ENCODE data around the gene RNU5B-1. TPM values are rescaled to one million over a fixed set of nuclear protein-coding genes. Genes with fewer than 3 reads are reported as not detected.
"Not testable (repeated sequence)": the region's sequence is repeated elsewhere in the genome, so short reads cannot be mapped to it uniquely, and the experiment has no call there.

The RNU5B-1 gene
- total RNA-seq, 2 experiments from 2014 or later, result 12.9 TPM; not detected in 1

DNA sequence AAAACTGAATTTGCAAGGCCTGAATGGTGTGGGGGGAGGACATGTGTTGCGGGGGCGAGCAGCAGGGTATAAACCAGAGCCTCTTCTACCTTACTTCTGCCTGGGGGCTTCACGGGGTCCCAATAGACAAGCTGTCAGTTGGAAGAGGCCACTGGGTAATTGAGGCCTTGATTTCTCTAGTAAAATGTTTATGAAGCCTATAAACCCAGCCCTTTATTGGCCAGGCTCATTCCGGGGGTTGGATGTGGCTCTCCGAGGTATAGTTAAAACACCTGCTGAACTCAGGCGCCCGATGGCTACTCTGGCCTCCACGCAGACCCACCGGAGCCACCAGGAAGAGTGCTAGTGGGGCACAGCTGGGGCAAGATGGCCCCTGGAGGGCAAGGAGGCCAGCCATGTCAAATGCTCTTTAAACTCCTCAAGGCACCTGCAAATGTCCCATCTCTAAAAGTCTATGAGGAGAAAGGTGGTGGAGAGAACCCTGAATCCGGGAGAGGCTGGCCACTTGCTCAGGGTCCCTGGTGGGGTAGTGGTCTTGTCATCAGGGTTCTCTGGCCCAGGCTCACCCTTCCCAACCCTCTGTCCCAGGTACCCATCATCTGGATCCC lies 39.0 kb downstream of the RNU5B-1 start:
- H3K9me3 Mint-ChIP-seq, result no peaks in the 10 kb centered on the region
- ChIA-PET POLR2A (interaction anchor here (1.5 kb wide), 2 partner anchors 14 to 39 kb away, joined by 3 read pairs; partner anchors contain the start of gene RNU5B-1), CTCF (no interaction called here)
- no peak overlapping the region for H3K4me3 Mint-ChIP-seq
- H3K4me1 Mint-ChIP-seq, result peaks cover 4% of the 10 kb centered on the region
- H3K27ac Mint-ChIP-seq, result no peak overlapping the region
- peaks cover 12% of the 10 kb centered on the region for H3K27me3 Mint-ChIP-seq
- DNase-seq, result no peak
- no peaks in the 10 kb centered on the region for H3K36me3 Mint-ChIP-seq (ENCODE audit: low read depth)

DNA sequence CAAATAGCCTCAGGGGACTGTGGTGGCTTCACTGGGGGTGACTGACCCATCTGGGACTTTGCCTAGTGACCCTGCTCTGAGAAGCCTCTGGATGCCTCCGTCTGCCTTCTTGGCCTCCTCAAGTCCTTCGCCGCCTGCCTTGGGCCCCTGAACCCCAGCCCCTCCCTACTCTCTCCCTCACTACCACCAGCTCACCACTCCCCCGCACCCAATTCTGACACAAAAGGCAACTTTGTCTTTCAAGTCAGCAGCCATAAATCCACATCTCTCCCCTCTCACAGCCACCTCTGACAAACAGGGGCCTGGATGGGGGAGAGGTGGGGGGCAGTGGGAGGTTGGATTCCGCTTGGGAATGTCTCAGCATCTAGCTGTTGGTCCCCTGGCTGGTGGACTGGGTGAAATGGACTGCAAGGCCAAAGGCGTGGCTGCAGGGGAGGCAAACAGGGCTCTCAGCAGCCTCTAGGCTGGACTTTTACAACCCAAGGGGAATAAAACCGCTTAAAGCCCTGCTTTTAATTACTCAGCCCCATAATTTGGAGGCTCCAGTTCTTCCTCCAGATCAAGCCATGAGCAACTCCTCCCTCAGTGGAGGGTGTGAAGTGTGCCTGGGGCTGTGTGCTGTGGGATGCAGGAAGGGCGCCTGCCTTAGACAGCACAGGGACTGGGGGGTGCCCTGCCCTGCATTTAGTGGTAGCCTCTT lies 39.9 kb downstream of the RNU5B-1 start:
- H3K9me3 Mint-ChIP-seq, result no peaks in the 10 kb centered on the region
- ChIA-PET POLR2A (interaction anchor here (1.5 kb wide), 1 partner anchor 13 kb away, joined by 3 read pairs; no protein-coding TSS in a partner anchor), CTCF (no interaction called here)
- H3K27ac Mint-ChIP-seq, result no peak overlapping the region
- no peak overlapping the region for H3K4me3 Mint-ChIP-seq
- DNase-seq, result no peak
- peaks cover 12% of the 10 kb centered on the region for H3K27me3 Mint-ChIP-seq
- H3K36me3 Mint-ChIP-seq (ENCODE audit: low read depth), result no peaks in the 10 kb centered on the region
- peaks cover 4% of the 10 kb centered on the region for H3K4me1 Mint-ChIP-seq

DNA sequence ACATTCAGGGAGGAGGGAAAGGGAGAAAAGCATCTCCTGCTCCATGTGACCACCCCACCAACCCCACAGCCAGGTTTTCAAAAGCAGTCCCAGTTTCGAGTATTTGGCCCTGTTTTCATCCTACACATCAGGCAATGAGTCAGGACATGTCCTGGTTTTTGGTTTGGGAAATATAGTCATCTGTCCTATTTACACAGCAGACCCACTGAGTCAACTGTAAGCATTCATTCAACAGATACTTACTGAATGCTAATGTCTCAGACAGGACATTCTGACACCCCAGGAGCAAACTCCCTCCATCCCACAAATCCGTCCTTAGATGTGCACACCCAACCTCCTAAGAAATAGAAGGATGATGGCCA lies 40.4 kb downstream of the RNU5B-1 start:
- Mint-ChIP-seq H3K27ac (no peak overlapping the region), H3K9me3 (no peaks in the 10 kb centered on the region), H3K4me1 (peaks cover under 1% of the 10 kb centered on the region), H3K27me3 (peaks cover 13% of the 10 kb centered on the region), H3K4me3 (no peak overlapping the region), H3K36me3 (ENCODE audit: low read depth) (no peaks in the 10 kb centered on the region)
- no peak for DNase-seq
- POLR2A ChIA-PET, result no interaction called here
- CTCF ChIA-PET, result no interaction called here

DNA sequence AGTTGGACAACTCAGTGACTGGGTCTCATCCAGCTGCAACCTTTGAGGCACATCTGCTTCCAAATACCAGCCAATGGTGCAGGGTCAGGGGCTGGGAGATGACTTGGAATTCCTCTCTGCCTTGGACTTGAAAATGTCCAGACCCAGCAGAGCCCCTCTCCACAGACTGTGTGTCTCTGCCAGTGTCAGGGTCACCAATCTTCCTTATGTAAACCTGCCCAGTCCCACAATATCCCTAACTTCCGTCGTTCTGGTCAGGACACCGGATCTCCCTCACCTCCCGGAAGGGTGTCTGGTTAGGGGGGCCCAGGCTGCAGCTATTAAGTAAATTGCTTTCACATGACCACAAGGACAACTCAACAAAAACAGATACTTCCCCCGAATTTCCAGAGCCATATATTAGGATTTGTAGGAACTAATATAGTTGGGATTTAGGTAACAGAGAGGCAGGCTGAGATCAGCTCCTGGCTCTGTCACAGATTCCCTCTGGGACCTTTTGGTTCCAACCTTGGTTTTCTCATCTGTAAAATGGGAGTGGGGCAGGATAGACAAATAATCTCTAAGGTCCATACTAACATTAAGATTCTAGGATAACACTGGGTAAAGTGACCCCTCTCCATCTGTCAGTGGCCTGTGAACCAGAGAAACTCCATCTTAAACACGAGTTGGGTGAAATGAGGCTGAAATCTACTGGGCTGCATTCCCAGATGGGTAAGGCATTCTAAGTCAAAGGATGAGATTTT lies 42.5 kb downstream of the RNU5B-1 start:
- H3K4me1 Mint-ChIP-seq, result no peaks in the 10 kb centered on the region
- no peak overlapping the region for H3K27ac Mint-ChIP-seq
- no peak overlapping the region for H3K4me3 Mint-ChIP-seq
- ChIA-PET CTCF (no interaction called here), POLR2A (no interaction called here)
- no peak for DNase-seq
- peaks cover 4% of the 10 kb centered on the region for H3K9me3 Mint-ChIP-seq
- no peaks in the 10 kb centered on the region for H3K36me3 Mint-ChIP-seq (ENCODE audit: low read depth)
- H3K27me3 Mint-ChIP-seq, result peaks cover 13% of the 10 kb centered on the region

DNA sequence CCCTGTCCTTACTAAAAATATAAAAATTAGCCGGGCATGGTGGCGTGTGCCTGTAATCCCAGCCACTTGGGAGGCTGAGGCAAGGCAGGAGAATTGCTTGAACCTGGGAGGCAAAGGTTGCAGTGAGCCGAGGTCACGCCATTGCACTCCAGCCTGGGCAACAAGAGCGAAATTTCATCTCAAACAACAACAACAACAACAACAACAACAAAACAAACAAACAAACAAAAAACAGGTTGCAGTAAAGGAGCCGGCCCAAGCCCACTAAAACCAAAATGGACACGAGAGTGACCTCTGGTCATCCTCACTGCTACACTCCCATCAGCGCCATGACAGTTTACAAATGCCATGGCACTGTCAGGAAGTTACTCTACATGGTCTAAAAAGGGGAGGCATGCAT lies 43.3 kb downstream of the RNU5B-1 start:
- H3K4me3 Mint-ChIP-seq; H3K36me3 Mint-ChIP-seq (ENCODE audit: low read depth); H3K4me1 Mint-ChIP-seq; DNase-seq; H3K9me3 Mint-ChIP-seq; H3K27ac Mint-ChIP-seq; CTCF ChIA-PET; POLR2A ChIA-PET: not testable (repeated sequence)
- peaks cover 19% of the 10 kb centered on the region for H3K27me3 Mint-ChIP-seq

DNA sequence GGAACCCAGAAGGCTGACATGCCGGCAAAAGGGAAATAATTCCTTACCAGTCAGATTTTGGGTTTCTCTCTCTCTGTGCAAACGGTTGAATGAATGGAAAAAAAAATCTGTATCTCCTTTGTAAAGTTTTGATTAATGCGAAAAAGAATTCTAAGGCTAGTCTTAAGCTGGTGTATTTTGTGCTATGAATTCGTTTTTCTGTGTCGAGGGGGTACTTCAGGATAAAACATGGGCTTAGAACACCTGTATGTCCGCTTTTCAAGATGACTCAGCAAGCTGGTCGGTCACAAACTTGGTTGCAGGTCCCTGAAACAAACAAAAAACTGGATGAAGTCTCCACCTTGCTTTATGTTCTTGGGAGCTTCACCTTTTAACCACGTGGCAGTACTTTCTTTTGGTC lies 44.9 kb downstream of the RNU5B-1 start:
- POLR2A ChIA-PET, result no interaction called here
- H3K9me3 Mint-ChIP-seq, result peaks cover 13% of the 10 kb centered on the region
- CTCF ChIA-PET, result no interaction called here
- no peak for DNase-seq
- H3K36me3 Mint-ChIP-seq (ENCODE audit: low read depth), result no peaks in the 10 kb centered on the region
- peaks cover 31% of the 10 kb centered on the region for H3K27me3 Mint-ChIP-seq
- H3K4me1 Mint-ChIP-seq, result no peaks in the 10 kb centered on the region
- no peak overlapping the region for H3K27ac Mint-ChIP-seq
- H3K4me3 Mint-ChIP-seq, result no peak overlapping the region

DNA sequence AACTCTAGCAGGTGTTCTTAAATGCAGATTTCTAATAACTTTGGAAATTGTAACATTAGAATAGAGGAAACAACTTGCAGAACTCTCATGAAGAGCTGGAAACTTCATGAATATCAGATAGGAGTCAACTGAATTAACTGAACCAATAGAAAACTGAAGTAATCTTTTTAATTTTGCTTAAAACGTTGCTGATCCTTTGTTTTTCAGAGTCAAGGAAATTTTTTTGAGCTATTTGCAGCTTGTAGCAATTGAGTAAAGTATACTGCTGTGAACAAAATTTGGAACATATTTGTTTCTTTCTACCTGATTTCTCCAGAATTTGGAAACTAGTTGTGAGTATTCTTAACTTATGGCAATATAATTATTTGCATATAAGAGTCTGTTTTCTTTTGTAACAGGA lies 47.5 kb downstream of the RNU5B-1 start:
- Mint-ChIP-seq H3K27me3 (peaks cover 44% of the 10 kb centered on the region), H3K9me3 (peaks cover 16% of the 10 kb centered on the region)
- DNase-seq; H3K4me3 Mint-ChIP-seq; H3K27ac Mint-ChIP-seq; CTCF ChIA-PET; H3K4me1 Mint-ChIP-seq; POLR2A ChIA-PET; H3K36me3 Mint-ChIP-seq (ENCODE audit: low read depth): not testable (repeated sequence)

Other genes with a start within 250 kb of the RNU5B-1 start
- gene RASL12, start 236.7 kb upstream of the RNU5B-1 start, total RNA-seq, result not detected
- gene KBTBD13, start 227.9 kb upstream of the RNU5B-1 start, total RNA-seq, result not detected
- gene UBAP1L, start 189.5 kb upstream of the RNU5B-1 start, total RNA-seq, result 1 to 10 TPM; 3.0 to 3.3 TPM
- gene PDCD7, start 170.9 kb upstream of the RNU5B-1 start, total RNA-seq, result 10 to 100 TPM; 37.8 to 38.9 TPM
- gene CLPX, start 119.3 kb upstream of the RNU5B-1 start, total RNA-seq, result 10 to 100 TPM; 48.5 to 57.8 TPM
- not detected for gene CILP, start 93.2 kb upstream of the RNU5B-1 start, total RNA-seq
- 10 to 100 TPM; 14.9 to 15.7 TPM for gene PARP16, start 17.8 kb upstream of the RNU5B-1 start, total RNA-seq
- not detected for gene RNU5A-1, start 8.6 kb upstream of the RNU5B-1 start, total RNA-seq
- not detected for gene IGDCC3, start 73.3 kb downstream of the RNU5B-1 start, total RNA-seq
- under 1 TPM; 0.05 to 0.08 TPM for gene IGDCC4, start 118.3 kb downstream of the RNU5B-1 start, total RNA-seq
- gene DPP8, start 213.0 kb downstream of the RNU5B-1 start, total RNA-seq, result 10 to 100 TPM; 38.2 to 42.7 TPM
- gene HACD3, start 225.8 kb downstream of the RNU5B-1 start, total RNA-seq, result 10 to 100 TPM; 26.8 to 29.2 TPM

All from activated CD4-positive, alpha-beta memory T cell treated with anti-CD3 and anti-CD28 coated beads, Interleukin-2, amount 10 ng/mL, durations not matched to agents 7 days and 5 days (primary cell).